GM08714 (cell line): ENCODE data around the gene PCNT.
"Not testable (repeated sequence)": the region's sequence is repeated elsewhere in the genome, so short reads cannot be mapped to it uniquely, and the experiment has no call there.

Source experiments
- H3K4me3 ChIP-seq: fragments of 200-500 bp; sonication (Bioruptor generic); 2 replicates; pipeline ENCODE4 v1.5.1; 2014; ENCODE audit warnings: mild to moderate bottlenecking, low read length, inconsistent platforms
- ZNF274 ChIP-seq: IDR thresholded peaks from 2 replicates; pipeline ENCODE4 v1.6.1; 2012; ENCODE audit warnings: mild to moderate bottlenecking, low read depth, low read length

PCNT gene

GRCh38 chr21:46427516-46427915 is 103.6 kb downstream of the PCNT start:
- H3K4me3 ChIP-seq = no peak overlapping the region
- TF ChIP-seq ZNF274 = no peak

- TF ChIP-seq ZNF274 = no peak
- no peak overlapping the region for H3K4me3 ChIP-seq
These were observed 104.3 kb downstream of the PCNT start for GRCh38 chr21:46428286-46428685.

- TF ChIP-seq ZNF274 = no peak
- H3K4me3 ChIP-seq = no peak overlapping the region
These were observed 105.2 kb downstream of the PCNT start for GRCh38 chr21:46428987-46429710.

- no peak for TF ChIP-seq ZNF274
- no peak overlapping the region for H3K4me3 ChIP-seq
These were observed 106.1 kb downstream of the PCNT start for GRCh38 chr21:46429754-46430681.

GRCh38 chr21:46431448-46431847 is 107.5 kb downstream of the PCNT start:
- TF ChIP-seq ZNF274 = no peak

GRCh38 chr21:46431884-46432488 is 108.0 kb downstream of the PCNT start:
- H3K4me3 ChIP-seq = no peak overlapping the region
- no peak for TF ChIP-seq ZNF274

More at GRCh38 chr21:46431448-46431847, 107.5 kb downstream of the PCNT start:
- H3K4me3 ChIP-seq = no peak overlapping the region

GRCh38 chr21:46433116-46433515 is 109.2 kb downstream of the PCNT start:
- not testable (repeated sequence) for H3K4me3 ChIP-seq

- no peak overlapping the region for H3K4me3 ChIP-seq
- TF ChIP-seq ZNF274 = no peak
These were observed 110.5 kb downstream of the PCNT start for GRCh38 chr21:46434322-46434958.

GRCh38 chr21:46435786-46436227 is 111.9 kb downstream of the PCNT start:
- no peak overlapping the region for H3K4me3 ChIP-seq
- no peak for TF ChIP-seq ZNF274

- TF ChIP-seq ZNF274 = no peak
- no peak overlapping the region for H3K4me3 ChIP-seq
These were observed 112.7 kb downstream of the PCNT start for GRCh38 chr21:46436621-46437020.

GRCh38 chr21:46437096-46437498 is 113.1 kb downstream of the PCNT start:
- no peak overlapping the region for H3K4me3 ChIP-seq
- TF ChIP-seq ZNF274 = no peak

GRCh38 chr21:46437511-46437910 is 113.6 kb downstream of the PCNT start:
- H3K4me3 ChIP-seq = no peak overlapping the region
- TF ChIP-seq ZNF274 = no peak

GRCh38 chr21:46438241-46438640 is 114.3 kb downstream of the PCNT start:
- H3K4me3 ChIP-seq = no peak overlapping the region
- TF ChIP-seq ZNF274 = no peak

GRCh38 chr21:46439906-46440305 is 116.0 kb downstream of the PCNT start:
- TF ChIP-seq ZNF274 = no peak
- H3K4me3 ChIP-seq = no peak overlapping the region
